Gastroesophageal sphincter (tissue), 3 donors: ENCODE measurements around the gene KLF3.

Experiments
- CTCF ChIP-seq, 4 experiments: fragments of 200-600 bp in 2 of 4; fragments of 450-650 bp in 2 of 4; sonication (generic) in 1 of 4; IDR thresholded peaks; one replicate each; pipeline ENCODE4 v1.5.1; 2017 to 2019; ENCODE audit warnings: antibody characterized with exemption in 4 of 4, mild to moderate bottlenecking in 2 of 4, moderate library complexity in 2 of 4
- EP300 ChIP-seq: sonication (generic); formaldehyde crosslinking; IDR thresholded peaks from one replicate; pipeline ENCODE4 v1.6.1; 2017; ENCODE audit warnings: antibody characterized with exemption, mild to moderate bottlenecking
- POLR2A ChIP-seq, 2 donors: fragments of 450-650 bp; IDR thresholded peaks; one replicate each; pipeline ENCODE4 v1.6.1; 2017; ENCODE audit warnings: antibody characterized with exemption in 2 of 2, mild to moderate bottlenecking in 2 of 2, moderate library complexity in 1 of 2
- POLR2AphosphoS5 ChIP-seq: sonication (generic); formaldehyde crosslinking; IDR thresholded peaks from one replicate; pipeline ENCODE4 v1.6.1; 2017; ENCODE audit warnings: antibody characterized with exemption

- TF ChIP-seq CTCF (IDR thresholded peaks at IDR 0.05) (no peak), POLR2AphosphoS5 (no peak), POLR2A (IDR thresholded peaks at IDR 0.05) (no peak), EP300 (no peak)
Measured at GRCh38 chr4:38749336-38749735, 85.3 kb downstream of the KLF3 start.
